Adrenal gland (tissue), 12 donors: ENCODE results near the gene ENPP6. TPM values are rescaled to one million over a fixed set of nuclear protein-coding genes. Genes with fewer than 3 reads are reported as not detected.

Experiments
- DNase-seq, 7 donors: peaks; one replicate each; pipeline ENCODE4 v3.0.0-alpha.2; 2019 to 2020
- H3K27ac ChIP-seq, 5 donors: fragments of 200-600 bp; sonication (generic) in 4 of 5; 1 replicate in 3 of 5; 2 replicates in 2 of 5; pipeline versions ENCODE4 v1.5.1 to v1.8.0; 2016 to 2020; ENCODE audit warnings: mild to moderate bottlenecking in 1 of 5
- H3K27me3 ChIP-seq: fragments of 200-600 bp; 2 replicates; pipeline ENCODE4 v1.8.0; 2021
- H3K36me3 ChIP-seq, 2 donors: fragments of 200-600 bp; replicated peaks in 1 of 2; 1 replicate in 1 of 2; 2 replicates in 1 of 2; pipeline versions ENCODE4 v1.5.1 to v1.8.0; 2018 to 2022
- H3K4me1 ChIP-seq, 2 donors: fragments of 200-600 bp; replicated peaks in 1 of 2; 1 replicate in 1 of 2; 2 replicates in 1 of 2; pipeline versions ENCODE4 v1.5.1 to v1.8.0; 2018 to 2021
- H3K4me3 ChIP-seq, 4 donors: fragments of 200-600 bp; sonication (generic) in 3 of 4; one replicate each; pipeline ENCODE4 v1.5.1; 2016 to 2018
- H3K9me3 ChIP-seq, 3 donors: fragments of 200-600 bp; sonication (generic) in 1 of 3; replicated peaks in 1 of 3; 1 replicate in 2 of 3; 2 replicates in 1 of 3; pipeline versions ENCODE4 v1.5.1 to v1.8.0; 2016 to 2021
- POLR2A ChIP-seq, 2 donors: fragments of 450-650 bp; IDR thresholded peaks; one replicate each; pipeline ENCODE4 v1.6.1; 2017; ENCODE audit warnings: antibody characterized with exemption in 2 of 2, mild to moderate bottlenecking in 2 of 2, moderate library complexity in 1 of 2
- WGBS, 4 donors: extraction: QIAGEN DNeasy Blood & Tissue Kit in 2 of 4; methylation state at CpG; one replicate each; pipeline versions ENCODE4 v1.1.5 to v1.1.7; 2013 to 2017; 5-methylcytosine and 5-hydroxymethylcytosine counted together
- intact Hi-C, 2 donors: fragments of 100-400 bp; cut with DNase I; formaldehyde crosslinking; loops; one replicate each; pipeline versions ENCODE4 v1.14.1 to v1.15.0; 2022 to 2023
- polyA plus RNA-seq, 3 donors: library from polyadenylated mRNA; stranded (reverse); fragments of 200-250 nt in 2 of 3; fragments of 350-450 nt in 1 of 3; fragmentation: Illumina TruSeq in 1 of 3; extraction: RNeasy Lipid Tissue Mini Kit (QIAGEN cat#74804) in 1 of 3; gene quantifications; one replicate each; pipeline ENCODE4 v1.2.3, GENCODE V29; 2013 to 2014
- total RNA-seq, 9 donors: library from RNA; depleted of rRNA in 4 of 9; stranded (reverse); fragments of >200 nt in 4 of 9; fragments of 120-200 nt in 1 of 9; fragmentation: NEBNext Ultra II Directional in 1 of 9; extraction: Animal tissue kit (Norgen Biotek cat#: 25700) in 1 of 9; gene quantifications; one replicate each; pipeline versions ENCODE4 v1.1.0 to v1.2.4, GENCODE V29; 2013 to 2023
- TF ChIP-seq, protein P1 (sequence below), 6 experiments: fragments of 450-650 bp in 4 of 6; fragments of 200-600 bp in 2 of 6; sonication (generic) in 1 of 6; IDR thresholded peaks; 1 replicate in 5 of 6; 2 replicates in 1 of 6; pipeline versions ENCODE4 v1.5.1 to v1.8.0; 2016 to 2021; ENCODE audit warnings: antibody characterized with exemption in 6 of 6, mild to moderate bottlenecking in 2 of 6, moderate library complexity in 1 of 6
- donor health status: healthy with polysubstance abuse.
- donor health status: Bipolar disorder and iron deficiency.
- donor health status: DM: yes; HTN: yes; CAD: no.
- donor health status: DM: no; HTN: no; CAD: no.
- donor health status: DM: no; HTN: no; CAD: no.
- donor health status: DM: yes; HTN: yes; CAD: no.

Gene ENPP6
- total and polyA plus RNA-seq, 12 donors, result 0.18 to 11.3 (median 0.46) TPM; not detected in 1

GRCh38 chr4:184059099-184059498 lies 158.6 kb downstream of the ENPP6 start:
- no peaks in the 10 kb centered on the region for H3K36me3 ChIP-seq
- intact Hi-C loops, result no loop called here
- 89 to 95% (median 93%) methylated on average over 3 of the region's 3 CpGs for WGBS, 4 donors
- H3K4me3 ChIP-seq, result no peak overlapping the region
- H3K27ac ChIP-seq, result no peak overlapping the region
- no peak for TF ChIP-seq POLR2A (IDR thresholded peaks at IDR 0.05)
- TF ChIP-seq, protein P1, sequence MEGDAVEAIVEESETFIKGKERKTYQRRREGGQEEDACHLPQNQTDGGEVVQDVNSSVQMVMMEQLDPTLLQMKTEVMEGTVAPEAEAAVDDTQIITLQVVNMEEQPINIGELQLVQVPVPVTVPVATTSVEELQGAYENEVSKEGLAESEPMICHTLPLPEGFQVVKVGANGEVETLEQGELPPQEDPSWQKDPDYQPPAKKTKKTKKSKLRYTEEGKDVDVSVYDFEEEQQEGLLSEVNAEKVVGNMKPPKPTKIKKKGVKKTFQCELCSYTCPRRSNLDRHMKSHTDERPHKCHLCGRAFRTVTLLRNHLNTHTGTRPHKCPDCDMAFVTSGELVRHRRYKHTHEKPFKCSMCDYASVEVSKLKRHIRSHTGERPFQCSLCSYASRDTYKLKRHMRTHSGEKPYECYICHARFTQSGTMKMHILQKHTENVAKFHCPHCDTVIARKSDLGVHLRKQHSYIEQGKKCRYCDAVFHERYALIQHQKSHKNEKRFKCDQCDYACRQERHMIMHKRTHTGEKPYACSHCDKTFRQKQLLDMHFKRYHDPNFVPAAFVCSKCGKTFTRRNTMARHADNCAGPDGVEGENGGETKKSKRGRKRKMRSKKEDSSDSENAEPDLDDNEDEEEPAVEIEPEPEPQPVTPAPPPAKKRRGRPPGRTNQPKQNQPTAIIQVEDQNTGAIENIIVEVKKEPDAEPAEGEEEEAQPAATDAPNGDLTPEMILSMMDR (IDR thresholded peaks at IDR 0.05), result no peak
- no peaks in the 10 kb centered on the region for H3K27me3 ChIP-seq
- no peak for DNase-seq
- H3K4me1 ChIP-seq, result no peaks in the 10 kb centered on the region
- no peaks in the 10 kb centered on the region for H3K9me3 ChIP-seq

GRCh38 chr4:184058026-184058425 lies 159.6 kb downstream of the ENPP6 start:
- H3K4me3 ChIP-seq, result no peak overlapping the region
- no peaks in the 10 kb centered on the region for H3K9me3 ChIP-seq
- H3K27ac ChIP-seq, result no peak overlapping the region
- 67 to 89% (median 78%) methylated on average over 6 of the region's 6 CpGs for WGBS, 4 donors
- DNase-seq, result no peak
- no peaks in the 10 kb centered on the region for H3K36me3 ChIP-seq
- intact Hi-C loops, result no loop called here
- no peaks in the 10 kb centered on the region for H3K4me1 ChIP-seq
- TF ChIP-seq, protein P1 (IDR thresholded peaks at IDR 0.05), result no peak
- no peak for TF ChIP-seq POLR2A (IDR thresholded peaks at IDR 0.05)
- no peaks in the 10 kb centered on the region for H3K27me3 ChIP-seq

- no peaks in the 10 kb centered on the region for H3K4me1 ChIP-seq
- WGBS, 4 donors, result 73 to 86% (median 81%) methylated on average over 8 to 14 of the region's 14 CpGs
- no peaks in the 10 kb centered on the region for H3K36me3 ChIP-seq
- no peaks in the 10 kb centered on the region for H3K27me3 ChIP-seq
- no peak for DNase-seq
- H3K27ac ChIP-seq, result no peak overlapping the region
- no peak for TF ChIP-seq POLR2A (IDR thresholded peaks at IDR 0.05)
- TF ChIP-seq, protein P1 (IDR thresholded peaks at IDR 0.05), result no peak
- intact Hi-C loops, result no loop called here
- no peaks in the 10 kb centered on the region for H3K9me3 ChIP-seq
- no peak overlapping the region for H3K4me3 ChIP-seq
Measured at GRCh38 chr4:184056877-184057276, 160.8 kb downstream of the ENPP6 start.

DNA sequence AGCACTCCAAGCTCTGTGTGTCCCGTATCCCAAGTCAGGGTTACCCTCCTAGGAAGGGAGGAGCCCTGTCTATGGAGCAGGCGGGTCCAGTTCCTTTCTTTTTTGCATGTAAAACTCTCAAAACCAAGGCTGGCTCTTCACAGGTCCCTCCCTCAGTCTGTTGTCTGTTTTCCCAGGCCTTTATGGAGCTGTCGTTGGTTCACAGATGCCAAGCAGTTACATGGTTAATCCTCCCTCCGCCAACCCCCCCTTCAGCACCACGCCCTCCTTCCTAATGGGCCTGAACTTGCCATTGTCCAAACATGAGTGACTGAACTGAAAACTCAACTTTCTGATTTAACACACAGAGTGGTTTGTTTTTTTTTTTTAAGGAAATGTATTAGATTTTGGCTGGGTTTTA lies 164.2 kb downstream of the ENPP6 start:
- no peaks in the 10 kb centered on the region for H3K27me3 ChIP-seq
- H3K4me3 ChIP-seq, result no peak overlapping the region
- DNase-seq, result no peak
- no peak overlapping the region for H3K27ac ChIP-seq
- TF ChIP-seq POLR2A (IDR thresholded peaks at IDR 0.05), result no peak
- TF ChIP-seq, protein P1 (IDR thresholded peaks at IDR 0.05), result no peak
- no peaks in the 10 kb centered on the region for H3K9me3 ChIP-seq
- H3K4me1 ChIP-seq, result no peaks in the 10 kb centered on the region
- intact Hi-C loops, result no loop called here
- 82 to 94% (median 91%) methylated on average over 5 of the region's 5 CpGs for whole genome bisulfite sequencing, 4 donors
- H3K36me3 ChIP-seq, result no peaks in the 10 kb centered on the region
